B cell (primary cell): ENCODE data around the gene ATP5F1B.

ENCODE experiments used
- EZH2 ChIP-seq: IDR thresholded peaks from 2 replicates; pipeline ENCODE4 v1.6.1; 2012; ENCODE audit warnings: borderline replicate concordance, low read depth, mild to moderate bottlenecking, moderate library complexity, low read length; ENCODE audit not compliant: insufficient read depth, poor library complexity, severe bottlenecking
- TF ChIP-seq, protein P1 (sequence below): fragments of 200-600 bp; IDR thresholded peaks from one replicate; pipeline ENCODE4 v1.8.0; 2022; ENCODE audit warnings: antibody characterized with exemption, mild to moderate bottlenecking

DNA sequence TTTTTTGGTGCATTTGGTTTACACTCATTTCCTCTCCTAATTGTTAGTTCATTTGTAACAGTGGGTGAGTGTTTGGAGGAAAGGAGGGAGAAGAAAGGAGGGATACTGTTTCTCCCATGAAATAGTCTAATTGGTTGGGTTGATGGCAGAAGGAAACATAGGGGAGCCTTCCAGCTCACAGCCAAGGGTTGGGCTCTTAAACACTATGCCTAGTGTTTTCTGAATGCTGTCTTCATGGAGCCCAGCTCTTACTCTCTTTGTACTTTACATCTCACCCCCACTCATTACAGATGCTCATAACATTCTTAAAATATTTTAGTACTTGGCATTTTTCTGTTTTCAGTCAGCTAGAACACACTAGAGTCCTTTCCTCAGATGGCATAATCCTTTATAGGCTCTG lies 53.8 kb downstream of the ATP5F1B start:
- TF ChIP-seq, protein P1, sequence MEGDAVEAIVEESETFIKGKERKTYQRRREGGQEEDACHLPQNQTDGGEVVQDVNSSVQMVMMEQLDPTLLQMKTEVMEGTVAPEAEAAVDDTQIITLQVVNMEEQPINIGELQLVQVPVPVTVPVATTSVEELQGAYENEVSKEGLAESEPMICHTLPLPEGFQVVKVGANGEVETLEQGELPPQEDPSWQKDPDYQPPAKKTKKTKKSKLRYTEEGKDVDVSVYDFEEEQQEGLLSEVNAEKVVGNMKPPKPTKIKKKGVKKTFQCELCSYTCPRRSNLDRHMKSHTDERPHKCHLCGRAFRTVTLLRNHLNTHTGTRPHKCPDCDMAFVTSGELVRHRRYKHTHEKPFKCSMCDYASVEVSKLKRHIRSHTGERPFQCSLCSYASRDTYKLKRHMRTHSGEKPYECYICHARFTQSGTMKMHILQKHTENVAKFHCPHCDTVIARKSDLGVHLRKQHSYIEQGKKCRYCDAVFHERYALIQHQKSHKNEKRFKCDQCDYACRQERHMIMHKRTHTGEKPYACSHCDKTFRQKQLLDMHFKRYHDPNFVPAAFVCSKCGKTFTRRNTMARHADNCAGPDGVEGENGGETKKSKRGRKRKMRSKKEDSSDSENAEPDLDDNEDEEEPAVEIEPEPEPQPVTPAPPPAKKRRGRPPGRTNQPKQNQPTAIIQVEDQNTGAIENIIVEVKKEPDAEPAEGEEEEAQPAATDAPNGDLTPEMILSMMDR: no peak
- no peak for TF ChIP-seq EZH2
